NCI-H526 treated with DMSO at 0.1 percent for 48 hours (cell line): ENCODE results near the gene GJA9.
"Not testable (repeated sequence)": the region's sequence is repeated elsewhere in the genome, so short reads cannot be mapped to it uniquely, and the experiment has no call there.

Experiments
- DNase-seq: peaks from one replicate; lab custom pipeline; 2025; lab: John Stamatoyannopoulos, UW

Gene GJA9

DNA sequence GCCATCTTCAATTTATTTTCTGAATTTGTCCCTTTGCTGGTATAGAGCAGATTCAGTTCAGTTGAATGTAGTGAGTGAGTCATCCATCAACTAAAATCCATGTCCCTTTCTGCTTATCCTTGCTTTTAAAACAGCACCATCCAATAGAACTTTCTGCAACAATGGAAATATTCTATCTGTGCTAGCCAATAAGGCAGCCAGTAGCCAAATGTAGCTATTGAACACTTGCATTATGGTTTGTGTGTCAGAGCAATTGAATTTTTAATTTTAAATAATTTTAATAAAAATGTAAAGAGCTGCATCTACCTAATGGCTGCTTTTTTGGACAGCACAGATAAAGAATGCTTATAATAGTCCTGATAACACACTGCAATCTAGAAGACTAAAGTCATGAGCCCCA, at the start of gene GJA9:
Gene GJA9 (minus strand): TSS at position 101 of the 400 bp plus-strand sequence. CDS start 5,489 bp downstream, outside the sequence.
- no peak for DNase-seq

DNA sequence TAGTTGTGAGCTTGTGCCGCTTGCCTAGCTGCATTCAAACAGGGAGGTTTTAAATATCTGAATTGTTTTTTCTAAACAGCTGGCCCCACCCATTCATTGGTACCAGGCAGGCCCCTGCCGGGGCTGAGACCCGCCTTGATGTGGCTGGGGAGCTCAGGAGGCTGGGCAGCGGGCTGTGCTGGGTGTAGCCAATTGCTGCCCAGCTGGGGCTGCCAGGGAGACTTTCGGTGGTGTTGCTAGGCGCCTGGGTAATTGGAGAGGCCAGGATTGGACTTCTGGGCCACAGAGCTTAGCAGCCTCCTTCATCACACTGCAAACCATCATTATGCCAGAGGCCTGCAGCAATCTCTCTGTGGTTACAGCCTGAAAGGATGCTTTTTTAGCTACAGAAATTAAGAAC, 48.1 kb upstream of the GJA9 start:
- no peak for DNase-seq

DNA sequence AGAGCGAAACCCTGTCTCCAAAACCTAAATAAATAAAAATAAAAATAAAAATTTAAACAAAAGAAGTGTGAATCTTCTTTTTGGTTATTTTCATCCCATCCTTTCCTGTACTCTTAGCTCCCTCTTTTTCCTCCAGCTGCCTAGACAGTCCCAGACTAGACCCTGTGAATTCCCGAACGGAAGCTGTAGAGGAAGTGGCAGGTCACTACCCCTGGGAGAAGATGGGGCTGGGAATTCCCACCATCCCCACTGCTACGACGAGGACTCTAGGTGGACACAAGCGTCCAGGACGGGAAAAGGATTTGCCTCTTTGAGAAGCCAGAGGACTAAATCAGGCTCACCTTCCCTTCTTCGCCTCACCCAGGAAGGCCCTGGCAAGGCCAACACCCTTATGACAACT, 47.7 kb upstream of the GJA9 start:
- DNase-seq: no peak

DNA sequence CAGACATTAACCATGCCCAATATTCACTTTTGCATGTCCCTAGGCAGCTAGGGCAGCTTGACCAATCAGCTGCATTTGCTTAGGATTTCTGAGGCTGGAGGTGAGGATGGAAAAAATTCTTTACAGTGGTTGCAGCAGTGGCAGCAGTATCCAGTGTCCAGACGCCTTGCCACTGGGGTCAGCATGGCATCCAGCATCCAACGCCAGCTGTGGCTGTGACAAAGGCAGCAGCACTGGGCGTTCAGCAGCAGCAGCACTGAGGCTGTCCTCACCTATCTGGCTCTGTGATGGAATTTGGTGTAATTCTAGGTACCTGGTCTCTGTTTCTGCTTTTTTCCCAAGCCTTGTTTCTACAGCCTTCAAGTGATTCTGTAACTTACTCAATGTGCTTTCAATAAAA, 44.7 kb upstream of the GJA9 start:
- DNase-seq: no peak

DNA sequence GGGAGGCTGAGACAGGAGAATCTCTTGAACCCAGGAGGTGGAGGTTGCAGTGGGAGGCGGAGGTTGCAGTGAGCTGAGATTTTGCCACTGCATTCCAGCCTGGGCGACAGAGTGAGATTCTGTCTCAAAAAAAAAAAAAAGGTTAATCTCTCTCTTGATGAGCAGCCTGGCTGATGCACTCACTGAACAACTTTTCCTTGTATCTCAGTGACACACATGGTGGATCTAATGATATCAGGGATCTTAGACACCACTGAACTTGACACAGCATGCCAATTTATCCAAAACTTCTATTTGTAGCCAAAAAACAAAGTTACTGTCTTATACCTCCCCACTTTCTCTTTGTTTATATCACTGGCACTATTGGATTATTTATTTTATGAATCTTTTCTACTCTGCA, 44.0 kb upstream of the GJA9 start:
- DNase-seq: no peak

DNA sequence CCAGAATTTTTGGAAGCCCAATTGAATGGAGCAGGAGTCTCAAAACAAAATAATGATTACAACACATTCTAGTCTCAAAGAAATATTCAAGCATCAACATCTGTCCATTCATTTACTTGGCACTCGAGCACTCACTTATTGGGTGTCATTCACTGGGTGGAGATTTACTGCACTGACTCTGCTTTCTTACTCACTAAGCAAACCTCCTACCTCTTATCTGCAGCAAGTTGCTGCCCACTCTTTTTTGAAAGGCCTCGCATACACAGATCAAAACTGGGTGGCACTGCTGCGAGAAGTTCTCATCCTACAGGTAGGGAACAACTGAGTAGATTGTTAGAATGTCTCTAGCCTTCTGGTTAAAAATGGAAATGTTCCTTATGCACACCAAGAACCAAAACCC, 42.2 kb upstream of the GJA9 start:
- no peak for DNase-seq

DNA sequence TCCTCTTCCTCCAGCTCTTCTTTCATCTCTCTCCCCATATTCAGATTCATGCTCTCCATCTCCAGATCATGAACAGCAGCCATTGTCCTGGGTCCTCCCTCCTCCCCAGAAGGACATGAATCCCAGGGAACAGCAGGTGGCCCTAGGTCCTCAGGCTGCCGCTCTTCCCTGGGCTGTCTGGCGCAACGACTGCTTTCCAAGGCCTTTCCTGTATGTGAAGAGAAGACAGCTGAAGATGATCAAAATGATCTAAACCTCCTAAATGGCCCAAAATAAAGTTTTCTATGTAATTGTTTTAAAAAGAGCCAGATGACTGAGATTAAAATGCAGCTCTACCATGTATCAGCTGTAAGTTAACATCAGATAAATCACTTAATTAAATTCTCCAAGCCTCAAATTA, 37.7 kb upstream of the GJA9 start:
- DNase-seq: no peak

DNA sequence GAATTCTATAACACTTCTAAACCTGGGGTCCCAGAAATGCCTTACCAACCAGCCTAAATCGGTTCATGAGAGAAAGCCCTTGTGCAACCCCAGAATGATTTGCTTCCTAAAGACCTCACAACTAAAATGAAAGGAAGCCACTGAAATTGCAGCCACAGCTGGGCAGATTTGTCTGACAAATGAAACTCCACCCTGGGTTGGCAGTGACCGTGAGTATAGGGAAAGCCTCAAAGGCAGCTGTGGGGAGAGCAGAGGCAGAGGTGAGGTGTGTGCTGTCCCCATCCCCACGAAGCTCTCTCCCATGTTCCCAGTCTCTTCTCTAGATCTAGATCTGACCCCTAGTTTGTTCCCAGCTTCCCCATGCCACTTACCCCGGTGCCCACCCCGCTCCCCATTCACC, 37.2 kb upstream of the GJA9 start:
- no peak for DNase-seq

DNA sequence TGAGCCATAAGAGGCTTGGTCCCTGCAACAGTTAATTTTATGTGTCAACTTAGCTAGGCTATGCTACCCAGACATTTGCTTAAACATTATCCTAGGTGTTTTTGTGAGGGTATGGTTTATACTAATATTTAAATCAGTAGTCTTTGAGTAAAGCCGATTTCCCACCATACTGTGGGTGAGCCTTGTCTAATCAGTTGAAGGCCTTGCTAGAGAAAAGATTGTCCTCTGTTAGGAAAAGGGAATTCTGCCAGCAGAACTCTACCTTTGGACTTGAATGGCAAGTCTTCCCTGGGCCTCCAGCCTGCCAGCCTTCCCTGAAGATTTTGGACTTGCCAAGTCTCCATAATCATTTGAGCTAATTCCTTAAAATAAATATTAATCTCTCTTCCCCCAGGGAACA, 36.4 kb upstream of the GJA9 start:
- DNase-seq: no peak

DNA sequence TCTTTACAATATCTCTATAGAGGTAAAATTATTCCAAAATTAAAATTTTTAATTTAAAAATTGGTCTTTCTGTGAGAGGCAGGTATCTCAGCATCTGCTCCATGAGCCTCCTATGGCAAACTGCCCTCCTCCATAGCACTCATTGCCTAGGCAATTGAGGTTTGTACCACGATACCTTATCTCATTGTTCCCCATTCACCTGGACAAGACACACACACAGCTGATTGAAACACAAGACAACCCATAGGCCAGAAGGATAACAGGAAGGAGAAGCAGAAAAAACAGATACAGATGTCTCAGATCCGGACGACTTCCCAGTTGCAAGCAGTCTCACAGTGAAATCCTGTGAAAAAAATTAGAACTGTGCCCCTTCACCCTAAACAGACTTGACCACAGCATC, 36.0 kb upstream of the GJA9 start:
- DNase-seq: no peak

DNA sequence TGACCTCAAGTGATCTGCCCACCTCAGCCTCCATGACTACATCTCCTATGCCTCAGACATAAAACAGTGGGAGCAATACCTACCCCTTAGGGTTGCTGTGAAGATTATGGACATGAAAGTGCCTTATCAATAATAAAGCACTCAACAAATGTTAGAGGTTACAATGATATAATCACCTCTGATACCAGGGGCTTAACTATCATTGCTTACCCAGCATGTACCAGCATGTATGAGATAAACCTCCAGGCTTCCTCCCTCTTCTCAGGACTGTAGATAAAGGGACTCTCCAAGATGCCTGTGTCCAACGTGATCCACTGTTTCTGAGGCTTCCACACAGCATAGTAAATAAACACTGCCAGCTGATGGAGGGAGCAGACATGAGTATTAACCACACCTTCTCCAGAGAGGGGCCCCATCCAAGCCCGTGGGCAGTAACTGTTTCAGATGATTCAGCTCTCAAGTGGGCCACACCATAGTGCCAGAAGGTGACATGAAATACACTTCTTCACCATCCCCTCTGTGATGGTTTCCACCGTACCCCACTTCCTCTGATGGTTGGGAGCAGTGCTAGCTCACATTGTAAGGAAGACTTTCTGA, 34.1 kb upstream of the GJA9 start:
- DNase-seq: no peak

DNA sequence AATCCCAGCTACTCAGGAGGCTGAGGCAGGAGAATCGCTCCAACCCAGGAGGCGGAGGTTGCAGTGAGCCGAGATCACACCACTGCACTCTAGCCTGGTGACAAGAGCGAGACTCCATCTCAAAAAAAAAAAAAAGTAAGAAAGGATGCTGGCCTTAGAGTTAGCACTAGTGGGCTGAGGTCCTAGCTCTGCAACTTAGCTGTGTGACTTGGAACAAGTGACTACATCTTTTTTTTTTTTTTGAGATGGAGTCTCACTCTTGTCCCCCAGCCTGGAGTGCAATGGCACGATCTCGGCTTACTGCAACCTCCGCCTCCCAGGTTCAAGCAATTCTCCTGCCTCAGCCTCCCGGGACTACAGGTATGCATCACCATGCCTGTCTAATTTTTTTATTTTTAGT, 33.5 kb upstream of the GJA9 start:
- not testable (repeated sequence) for DNase-seq

DNA sequence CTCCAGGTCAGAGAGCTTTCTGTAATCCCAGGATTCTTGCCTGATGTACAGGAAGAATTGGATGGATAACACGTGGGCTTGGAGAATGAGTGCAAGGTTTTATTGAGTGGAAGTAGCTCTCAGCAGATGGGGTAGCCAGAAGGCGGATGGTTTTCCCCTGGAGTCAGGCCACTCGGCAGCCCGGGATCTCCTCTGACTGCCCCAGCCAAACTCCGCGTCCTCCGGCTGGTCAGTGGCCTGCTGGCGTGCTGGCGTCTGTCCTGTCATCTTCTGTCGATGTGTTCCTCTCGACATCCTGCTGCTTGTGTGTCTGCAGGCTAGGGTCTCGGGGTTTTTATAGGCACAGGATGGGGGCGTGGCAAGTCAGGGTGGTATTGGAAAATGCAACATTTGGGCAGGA, 27.4 kb upstream of the GJA9 start:
- DNase-seq: no peak

DNA sequence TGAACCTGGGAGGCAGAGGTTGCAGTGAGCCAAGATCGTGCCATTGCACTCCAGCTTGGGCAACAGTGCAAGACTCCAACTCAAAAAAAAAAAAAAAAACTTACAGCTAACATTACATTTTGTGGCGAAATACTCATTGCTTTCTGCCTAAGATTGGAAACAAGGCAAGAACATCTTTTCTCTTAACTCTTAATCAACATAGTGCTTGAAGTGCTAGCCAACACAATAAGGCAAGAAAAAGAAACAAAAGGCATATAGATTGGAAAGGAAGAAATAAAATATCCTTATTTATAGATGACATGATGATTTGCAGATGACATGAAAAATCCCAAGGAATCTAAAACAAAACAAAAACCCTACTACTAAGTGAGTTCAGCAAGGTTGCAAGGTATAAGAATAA, 24.6 kb upstream of the GJA9 start:
- no peak for DNase-seq

DNA sequence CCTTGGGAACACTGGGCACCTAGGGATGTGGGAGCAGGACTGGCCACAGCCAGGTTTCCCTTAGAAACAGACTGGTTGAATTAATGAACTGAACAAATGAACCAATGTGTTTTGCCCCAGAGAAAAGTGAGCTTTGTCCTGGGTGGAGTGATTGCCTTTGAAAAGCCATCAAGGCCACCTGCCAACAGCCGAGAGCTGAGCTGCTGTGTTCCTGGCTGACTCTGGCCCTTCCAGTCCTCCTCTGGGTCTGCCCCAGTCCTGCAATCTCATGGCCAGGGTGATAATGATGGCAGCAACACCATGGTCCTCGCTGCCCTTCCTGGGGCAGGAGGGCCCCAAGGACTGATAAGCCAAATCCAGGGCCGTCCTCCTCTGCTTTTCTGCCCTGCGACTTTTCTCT, 18.2 kb upstream of the GJA9 start:
- no peak for DNase-seq

DNA sequence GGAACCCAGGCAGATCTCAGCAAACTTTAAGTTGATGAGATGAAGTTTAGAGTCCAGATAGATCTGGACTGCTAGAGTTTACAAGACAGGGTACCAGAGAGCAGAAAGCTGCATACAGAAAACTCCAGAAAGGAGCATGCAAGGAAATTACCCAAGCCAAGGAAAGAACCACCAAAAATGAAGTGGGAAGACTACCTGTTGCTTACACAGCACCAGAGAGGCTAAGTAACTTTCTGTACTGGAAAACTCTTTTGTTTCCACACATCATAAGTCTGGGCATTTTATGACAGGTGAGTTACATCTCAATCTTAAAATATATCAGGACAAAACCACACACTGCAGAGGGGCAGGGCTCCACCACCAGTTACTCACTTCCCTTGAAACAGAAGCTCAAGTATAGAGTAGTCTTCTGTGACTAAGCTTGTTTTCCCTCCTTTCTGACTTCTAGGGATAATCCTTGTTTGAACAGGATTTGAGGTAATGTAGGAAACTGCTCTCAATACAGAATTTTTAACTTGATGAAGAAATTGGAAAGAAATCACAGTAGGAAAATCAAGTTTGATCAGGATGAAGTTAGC, 17.4 kb upstream of the GJA9 start:
- no peak for DNase-seq

DNA sequence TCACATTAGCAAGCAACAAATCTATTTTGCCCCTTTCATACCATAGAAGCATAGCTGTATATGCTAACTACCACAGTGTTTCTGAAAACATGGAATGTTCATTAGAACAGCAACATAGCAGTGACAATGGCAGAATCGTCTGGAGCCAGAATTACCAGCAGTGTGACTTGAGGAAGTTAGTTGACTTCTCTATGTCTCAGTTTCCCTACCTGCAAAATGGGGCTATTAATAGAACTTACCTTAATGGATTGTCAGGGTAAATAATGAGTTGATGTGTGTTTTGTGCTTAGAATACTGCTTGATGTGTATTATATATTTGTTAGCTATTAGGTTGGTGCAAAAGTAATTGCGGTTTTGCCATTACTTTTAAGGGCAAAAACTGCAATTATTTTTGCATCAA, 14.8 kb upstream of the GJA9 start:
- DNase-seq: no peak

DNA sequence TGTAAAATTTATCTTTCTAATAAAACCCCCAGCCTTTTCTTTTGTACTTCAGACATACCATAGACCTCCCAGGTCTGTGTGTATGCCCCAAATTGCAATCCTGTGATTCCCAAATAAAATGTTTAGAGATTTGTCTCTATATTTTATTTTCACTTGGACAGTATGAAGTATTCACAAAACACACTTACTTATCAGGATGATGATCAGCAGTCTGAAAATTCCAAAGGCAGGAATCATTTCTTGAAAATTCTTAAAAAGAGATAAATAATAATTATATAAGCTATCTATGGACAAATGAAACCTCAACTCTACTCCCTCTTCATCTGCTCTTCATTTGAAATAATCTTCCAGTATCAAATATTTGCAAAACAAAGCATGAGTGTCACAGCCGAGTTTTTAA, 11.6 kb upstream of the GJA9 start:
- DNase-seq: no peak

DNA sequence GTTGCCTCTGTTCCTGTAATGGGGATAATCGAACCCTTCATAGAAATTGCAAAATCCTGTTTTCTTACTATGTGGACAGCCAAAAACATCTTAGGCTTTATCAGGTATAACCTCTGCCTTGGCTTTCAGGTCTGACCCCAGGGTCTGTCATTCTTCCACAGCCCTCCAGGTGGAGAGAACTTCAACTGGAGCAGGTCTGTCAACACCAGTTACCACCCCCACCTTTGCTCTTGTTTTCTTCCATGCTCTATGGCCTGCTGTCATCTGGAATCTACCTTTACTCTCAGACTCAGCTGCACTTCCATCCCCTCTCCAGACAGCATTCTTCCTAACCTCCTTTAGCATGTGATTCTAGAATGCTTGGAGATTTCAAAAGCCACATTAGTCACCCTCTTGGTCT, 10.4 kb upstream of the GJA9 start:
- no peak for DNase-seq

DNA sequence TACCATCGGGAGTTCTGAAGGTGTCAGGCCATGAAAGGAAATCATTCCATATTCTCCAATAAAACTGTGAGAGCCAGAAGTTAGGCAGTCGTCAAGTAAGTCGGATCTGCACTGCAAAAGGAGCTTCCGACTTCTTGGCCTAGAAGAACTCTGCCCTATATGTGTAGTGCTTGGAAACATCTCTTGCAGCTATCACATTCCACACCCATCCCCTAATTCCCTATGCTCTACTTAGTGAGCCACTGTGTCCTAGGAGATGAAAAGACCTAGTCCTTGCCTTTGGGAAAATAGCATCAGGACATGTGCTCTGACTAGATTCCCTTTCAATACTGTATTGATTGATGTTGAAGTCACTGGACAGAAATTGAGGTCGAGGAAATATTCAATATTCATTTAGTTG, 8.2 kb upstream of the GJA9 start:
- no peak for DNase-seq

DNA sequence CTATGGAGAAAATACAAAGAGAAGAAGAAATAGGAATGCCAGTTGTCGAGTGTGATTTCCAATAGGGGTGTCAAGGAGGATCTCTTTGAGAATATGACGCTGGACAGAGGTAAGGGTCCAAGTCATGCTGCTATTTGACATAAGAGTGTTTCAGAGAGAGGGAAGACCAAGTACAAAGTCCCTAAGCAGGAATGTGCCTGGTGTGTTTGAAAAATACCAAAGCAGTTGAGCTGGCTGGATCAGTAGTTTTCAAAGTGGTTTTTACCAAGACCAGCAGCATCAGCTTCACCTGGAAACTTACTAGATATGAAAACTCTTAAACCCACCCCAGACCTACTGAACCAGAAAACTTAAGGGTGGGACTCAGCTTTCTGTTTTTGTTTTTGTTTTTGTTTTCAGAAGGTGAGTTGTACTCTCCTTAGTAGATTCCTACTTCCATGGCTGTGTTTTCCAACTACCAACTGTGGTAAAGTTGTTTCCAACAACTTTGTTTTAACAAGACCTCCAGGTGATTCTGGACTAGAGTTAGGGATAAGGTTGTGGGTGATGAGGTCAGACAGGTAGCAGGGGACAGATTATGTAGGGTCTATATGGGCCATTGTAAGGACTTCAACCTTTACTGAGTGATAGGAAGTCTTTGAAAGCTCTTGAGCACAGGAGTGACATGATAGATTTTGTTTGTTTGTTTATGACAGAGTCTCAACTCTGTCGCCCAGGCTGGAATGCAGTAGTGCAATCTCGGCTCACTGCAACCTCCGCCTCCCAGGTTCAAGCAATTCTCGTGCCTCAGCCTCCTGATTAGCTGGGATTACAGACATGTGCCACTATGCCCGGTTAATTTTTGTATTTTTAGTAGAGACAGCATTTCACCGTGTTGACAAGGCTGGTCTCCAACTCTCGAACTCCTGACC, 7.3 kb upstream of the GJA9 start:
- no peak for DNase-seq

DNA sequence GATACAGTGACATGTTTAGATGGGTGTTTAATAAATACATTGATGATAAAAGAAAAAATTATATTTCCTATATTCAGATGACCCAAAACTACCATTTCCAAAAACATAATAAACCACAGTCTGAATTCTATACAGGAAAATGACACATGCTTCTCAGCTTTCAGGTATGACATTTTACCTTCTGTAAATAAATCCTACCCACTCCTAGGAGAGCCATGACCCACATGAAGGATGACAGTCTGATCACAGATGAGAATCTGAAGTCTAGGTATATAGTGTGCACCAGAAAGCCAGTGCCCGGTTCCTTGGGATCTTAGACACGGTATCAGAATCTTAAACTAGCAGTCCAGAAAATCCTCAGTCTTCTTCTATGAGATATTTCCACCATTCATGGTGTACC, 3.7 kb upstream of the GJA9 start:
- DNase-seq: no peak

DNA sequence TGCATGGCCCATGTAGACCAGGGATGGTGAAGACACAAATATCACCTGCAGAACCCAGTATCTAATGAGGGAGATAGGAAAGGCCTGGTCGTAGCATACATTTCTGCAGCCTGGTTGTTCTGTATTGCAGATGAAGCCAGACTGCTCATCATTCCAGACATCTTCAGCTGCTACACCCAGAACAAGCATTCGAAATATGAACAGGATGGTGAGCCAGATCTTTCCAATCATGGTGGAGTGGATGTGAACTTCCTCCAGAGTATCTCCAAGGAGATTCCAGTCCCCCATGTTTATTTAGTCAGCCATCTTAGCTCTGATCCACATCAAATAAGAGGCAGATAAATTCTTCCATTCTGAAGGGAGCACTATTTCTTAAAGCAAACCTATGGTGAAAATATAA, 5.6 kb downstream of the GJA9 start:
- no peak for DNase-seq
